Endothelial cell of umbilical vein (primary cell): Measurements from ENCODE around the gene BANF2.

ENCODE experiments used
- FOS ChIP-seq: IDR thresholded peaks from 2 replicates; pipeline ENCODE4 v1.6.1; 2011; ENCODE audit warnings: mild to moderate bottlenecking, low read length, moderate library complexity, borderline replicate concordance; ENCODE audit not compliant: insufficient read depth
- POLR2A ChIP-seq: IDR thresholded peaks from 2 replicates; pipeline ENCODE4 v1.6.1; 2012; ENCODE audit warnings: low read depth, mild to moderate bottlenecking, control low read depth, low read length
- POLR2AphosphoS5 ChIP-seq: IDR thresholded peaks from 2 replicates; pipeline ENCODE4 v1.6.1; 2012; ENCODE audit warnings: low read depth, mild to moderate bottlenecking, control low read depth, low read length, moderate library complexity; ENCODE audit not compliant: insufficient read depth
- TF ChIP-seq, protein P1 (sequence below), 2 donors: IDR thresholded peaks; 1 replicate in 1 of 2; 2 replicates in 1 of 2; pipeline ENCODE4 v1.5.1; 2011; ENCODE audit warnings: low read length in 2 of 2, mild to moderate bottlenecking in 2 of 2, moderate library complexity in 2 of 2, control low read depth in 1 of 2, inconsistent platforms in 1 of 2, low read depth in 1 of 2; ENCODE audit not compliant: insufficient read depth in 1 of 2; ENCODE audit errors: extremely low read depth in 1 of 2

DNA sequence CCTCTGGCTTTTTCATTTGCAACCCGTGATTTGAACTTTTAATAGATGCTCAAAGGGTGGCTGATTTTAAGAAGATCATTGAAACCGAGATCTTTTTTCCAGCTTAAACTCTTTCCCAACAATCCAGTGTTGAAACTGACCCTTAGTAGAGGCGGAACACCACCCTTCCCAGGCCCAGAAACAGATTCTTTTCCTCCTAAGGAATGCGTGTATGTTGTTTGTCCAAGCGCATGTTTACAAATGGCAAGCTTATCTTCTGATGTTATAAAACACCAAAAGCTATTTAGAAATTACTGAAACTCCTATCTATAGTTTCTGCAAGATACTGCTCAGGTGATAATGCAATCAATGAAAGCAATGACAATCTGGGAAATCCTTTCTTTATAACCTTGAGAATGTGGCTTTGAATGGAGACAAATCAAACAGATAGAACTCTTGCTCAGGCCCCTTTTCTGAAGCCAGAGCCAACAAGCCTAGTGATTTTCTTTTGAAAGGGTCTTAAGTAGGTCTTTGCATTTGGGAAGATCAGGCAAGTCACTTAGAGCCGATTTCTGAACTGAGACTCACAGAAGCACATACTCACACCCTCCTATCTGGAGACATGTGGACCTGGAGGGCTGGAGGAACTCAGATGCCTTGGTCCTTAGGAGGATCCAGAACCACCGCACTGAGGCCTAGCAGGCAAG, 9.1 kb downstream of the BANF2 start:
- TF ChIP-seq POLR2AphosphoS5 (no peak), POLR2A (no peak), FOS (no peak)
- TF ChIP-seq, protein P1, sequence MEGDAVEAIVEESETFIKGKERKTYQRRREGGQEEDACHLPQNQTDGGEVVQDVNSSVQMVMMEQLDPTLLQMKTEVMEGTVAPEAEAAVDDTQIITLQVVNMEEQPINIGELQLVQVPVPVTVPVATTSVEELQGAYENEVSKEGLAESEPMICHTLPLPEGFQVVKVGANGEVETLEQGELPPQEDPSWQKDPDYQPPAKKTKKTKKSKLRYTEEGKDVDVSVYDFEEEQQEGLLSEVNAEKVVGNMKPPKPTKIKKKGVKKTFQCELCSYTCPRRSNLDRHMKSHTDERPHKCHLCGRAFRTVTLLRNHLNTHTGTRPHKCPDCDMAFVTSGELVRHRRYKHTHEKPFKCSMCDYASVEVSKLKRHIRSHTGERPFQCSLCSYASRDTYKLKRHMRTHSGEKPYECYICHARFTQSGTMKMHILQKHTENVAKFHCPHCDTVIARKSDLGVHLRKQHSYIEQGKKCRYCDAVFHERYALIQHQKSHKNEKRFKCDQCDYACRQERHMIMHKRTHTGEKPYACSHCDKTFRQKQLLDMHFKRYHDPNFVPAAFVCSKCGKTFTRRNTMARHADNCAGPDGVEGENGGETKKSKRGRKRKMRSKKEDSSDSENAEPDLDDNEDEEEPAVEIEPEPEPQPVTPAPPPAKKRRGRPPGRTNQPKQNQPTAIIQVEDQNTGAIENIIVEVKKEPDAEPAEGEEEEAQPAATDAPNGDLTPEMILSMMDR (IDR thresholded peaks at IDR 0.05; ENCODE audit: extremely low read depth in 1 of 2, insufficient read depth in 1 of 2, low read depth in 1 of 2, low read length in 2 of 2): no peak
